Activated CD4-positive, CD25-positive, alpha-beta regulatory T cell treated with anti-CD3 and anti-CD28 coated beads, Interleukin-2, amount 50 U/mL, for 24 hours (primary cell): ENCODE results near the gene DEFB129.

Experiments used
- ATAC-seq, 2 donors: fragments of 150-1000 bp; cut with Tn5 transposase; one replicate each; pipeline ENCODE4 v1.10.0; 2021; ENCODE audit warnings: mild to moderate bottlenecking in 1 of 2, moderate library complexity in 1 of 2

DEFB129 gene

GRCh38 chr20:257419-257818 is 30.4 kb downstream of the DEFB129 start, which contains the start of gene DEFB132:
DEFB132 (plus strand) TSS chr20:257724; CDS start chr20:257779, 55 bp downstream.
- no peak for ATAC-seq

- peak; percentile 67 to 81 for ATAC-seq
Measured at GRCh38 chr20:258269-258858, 31.3 kb downstream of the DEFB129 start.

- no peak for ATAC-seq
Measured at GRCh38 chr20:258963-259362, 31.9 kb downstream of the DEFB129 start.

GRCh38 chr20:259981-260380 is 32.9 kb downstream of the DEFB129 start:
- ATAC-seq, result no peak

- no peak for ATAC-seq
Measured at GRCh38 chr20:263701-264100, 36.6 kb downstream of the DEFB129 start.

GRCh38 chr20:266596-267562 is 39.8 kb downstream of the DEFB129 start:
- peak; percentile 88 to 93 for ATAC-seq

- no peak for ATAC-seq
Measured at GRCh38 chr20:270517-270916, 43.5 kb downstream of the DEFB129 start.

GRCh38 chr20:271069-271468 is 44.0 kb downstream of the DEFB129 start:
- ATAC-seq, result no peak

GRCh38 chr20:271528-271927 is 44.5 kb downstream of the DEFB129 start:
- ATAC-seq, result no peak

- no peak for ATAC-seq
Measured at GRCh38 chr20:272718-273117, 45.7 kb downstream of the DEFB129 start.

GRCh38 chr20:273884-274283 is 46.8 kb downstream of the DEFB129 start:
- no peak for ATAC-seq

- no peak for ATAC-seq
Measured at GRCh38 chr20:275791-276190, 48.7 kb downstream of the DEFB129 start.

- no peak for ATAC-seq
Measured at GRCh38 chr20:276620-277495, 49.8 kb downstream of the DEFB129 start.

- ATAC-seq, result no peak
Measured at GRCh38 chr20:277496-277781, 50.4 kb downstream of the DEFB129 start.

GRCh38 chr20:278181-278580 is 51.1 kb downstream of the DEFB129 start:
- ATAC-seq, result no peak

GRCh38 chr20:278607-279571 is 51.8 kb downstream of the DEFB129 start:
- no peak for ATAC-seq
